HepG2 (cell line): ENCODE measurements around the gene ZNF524. TPM values are rescaled to one million over a fixed set of nuclear protein-coding genes. Genes with fewer than 3 reads are reported as not detected.

Source experiments
- BHLHE40 ChIP-seq: IDR thresholded peaks from 2 replicates; pipeline ENCODE4 v1.6.1; 2011; ENCODE audit warnings: low read length, improper control_type of control experiment
- FOXC1 ChIP-seq: sonication (generic); formaldehyde crosslinking; IDR thresholded peaks from 2 replicates; pipeline ENCODE4 v1.8.0; 2022; ENCODE audit warnings: mild to moderate bottlenecking, missing genetic modification reagents, borderline replicate concordance
- HOXA5 ChIP-seq: sonication (generic); formaldehyde crosslinking; IDR thresholded peaks from 2 replicates; pipeline ENCODE4 v1.4.0; 2020; ENCODE audit warnings: missing genetic modification reagents
- IRF2 ChIP-seq: IDR thresholded peaks from 2 replicates; pipeline ENCODE4 v1.6.1; 2018; ENCODE audit warnings: missing genetic modification reagents, missing compliant biosample characterization
- JUND ChIP-seq: sonication (generic); formaldehyde crosslinking; IDR thresholded peaks from 2 replicates; pipeline ENCODE4 v1.8.0; 2022; ENCODE audit warnings: mild to moderate bottlenecking, missing genetic modification reagents
- KAT7 ChIP-seq: IDR thresholded peaks from 2 replicates; pipeline ENCODE4 v1.6.1; 2018; ENCODE audit warnings: borderline replicate concordance, missing compliant biosample characterization
- KDM3A ChIP-seq: IDR thresholded peaks from 2 replicates; pipeline ENCODE4 v1.6.1; 2018; ENCODE audit warnings: low read depth, missing compliant biosample characterization
- KLF13 ChIP-seq: sonication (generic); formaldehyde crosslinking; IDR thresholded peaks from 2 replicates; pipeline ENCODE4 v1.4.0; 2020; ENCODE audit warnings: mild to moderate bottlenecking, missing genetic modification reagents
- MBNL3 ChIP-seq: fragments of 250-450 bp; sonication (Bioruptor Pico); conservative IDR thresholded peaks from 2 replicates; pipeline ENCODE4 v1.8.0; 2022; ENCODE audit warnings: mild to moderate bottlenecking, inconsistent platforms
- NFIC ChIP-seq: IDR thresholded peaks from 2 replicates; pipeline ENCODE4 v1.6.1; 2012; ENCODE audit warnings: mild to moderate bottlenecking, low read length, inconsistent platforms
- PHF5A ChIP-seq: IDR thresholded peaks from one replicate; pipeline ENCODE4 v1.6.1; 2018; ENCODE audit warnings: low read depth, missing genetic modification reagents; ENCODE audit not compliant: unreplicated experiment
- REPIN1 ChIP-seq: sonication (generic); formaldehyde crosslinking; IDR thresholded peaks from 2 replicates; pipeline ENCODE4 v1.8.0; 2022; ENCODE audit warnings: missing genetic modification reagents, low read depth, mild to moderate bottlenecking, borderline replicate concordance
- SALL1 ChIP-seq: sonication (generic); formaldehyde crosslinking; IDR thresholded peaks from 2 replicates; pipeline ENCODE4 v1.8.0; 2022; ENCODE audit warnings: mild to moderate bottlenecking, missing genetic modification reagents
- SP5 ChIP-seq: IDR thresholded peaks from 2 replicates; pipeline ENCODE4 v1.6.1; 2016; ENCODE audit warnings: low read depth, borderline replicate concordance
- SRSF9 ChIP-seq: fragments of 200-400 bp; formaldehyde crosslinking; IDR thresholded peaks from 2 replicates; pipeline ENCODE4 v1.6.1; 2018; ENCODE audit warnings: borderline replicate concordance, mild to moderate bottlenecking, low read depth, low read length; ENCODE audit not compliant: insufficient read depth, poor library complexity, severe bottlenecking
- TRIM24 ChIP-seq: sonication (generic); formaldehyde crosslinking; IDR thresholded peaks from 2 replicates; pipeline ENCODE4 v1.8.0; 2022; ENCODE audit warnings: mild to moderate bottlenecking, missing genetic modification reagents
- UBTF ChIP-seq: sonication (generic); formaldehyde crosslinking; IDR thresholded peaks from 2 replicates; pipeline ENCODE4 v1.4.0; 2020; ENCODE audit warnings: mild to moderate bottlenecking, missing genetic modification reagents
- ZNF329 ChIP-seq: sonication (generic); formaldehyde crosslinking; IDR thresholded peaks from 2 replicates; pipeline ENCODE4 v1.9.0; 2021; ENCODE audit warnings: low read depth, mild to moderate bottlenecking, missing genetic modification reagents
- ZNF367 ChIP-seq: sonication (generic); formaldehyde crosslinking; IDR thresholded peaks from 2 replicates; pipeline ENCODE4 v1.4.0; 2020; ENCODE audit warnings: missing genetic modification reagents, borderline replicate concordance
- polyA plus RNA-seq, 8 experiments: library from polyadenylated mRNA; depleted of rRNA in 3 of 8; stranded (reverse) in 7 of 8; unstranded in 1 of 8; fragments of >200 nt; fragmentation: Illumina TruSeq in 4 of 8; extraction: Trizol in 4 of 8; gene quantifications; 2 replicates each; pipeline versions ENCODE4 v1.2.1 to v1.2.3, GENCODE V29; 2011 to 2016; ENCODE audit warnings: low read depth in 4 of 8, missing spikeins in 1 of 8, mixed read lengths in 1 of 8; ENCODE audit not compliant: insufficient read depth in 1 of 8
- total RNA-seq, 5 experiments: library from RNA; depleted of rRNA; stranded (reverse); fragments of >200 nt; fragmentation: Illumina TruSeq; extraction: Trizol; gene quantifications; 2 replicates each; pipeline ENCODE4 v1.2.3, GENCODE V29; 2016; ENCODE audit warnings: low read depth in 1 of 5
- TF ChIP-seq, protein P1 (sequence below): IDR thresholded peaks from 2 replicates; pipeline ENCODE4 v1.6.1; 2016; ENCODE audit warnings: low read depth, borderline replicate concordance
- TF ChIP-seq, protein P2 (sequence below): sonication (generic); formaldehyde crosslinking; IDR thresholded peaks from 2 replicates; pipeline ENCODE4 v1.4.0; 2020; ENCODE audit warnings: mild to moderate bottlenecking, missing genetic modification reagents
- TF ChIP-seq, protein P3 (sequence below): sonication (generic); formaldehyde crosslinking; IDR thresholded peaks from 2 replicates; pipeline ENCODE4 v1.5.0; 2020; ENCODE audit warnings: mild to moderate bottlenecking, missing genetic modification reagents

ZNF524 gene
- total and polyA plus RNA-seq, 2 of the 13 experiments (the other 11 are each of a cell fraction or from before 2014, with no cell fraction given): 3.2 to 4.6 TPM

DNA sequence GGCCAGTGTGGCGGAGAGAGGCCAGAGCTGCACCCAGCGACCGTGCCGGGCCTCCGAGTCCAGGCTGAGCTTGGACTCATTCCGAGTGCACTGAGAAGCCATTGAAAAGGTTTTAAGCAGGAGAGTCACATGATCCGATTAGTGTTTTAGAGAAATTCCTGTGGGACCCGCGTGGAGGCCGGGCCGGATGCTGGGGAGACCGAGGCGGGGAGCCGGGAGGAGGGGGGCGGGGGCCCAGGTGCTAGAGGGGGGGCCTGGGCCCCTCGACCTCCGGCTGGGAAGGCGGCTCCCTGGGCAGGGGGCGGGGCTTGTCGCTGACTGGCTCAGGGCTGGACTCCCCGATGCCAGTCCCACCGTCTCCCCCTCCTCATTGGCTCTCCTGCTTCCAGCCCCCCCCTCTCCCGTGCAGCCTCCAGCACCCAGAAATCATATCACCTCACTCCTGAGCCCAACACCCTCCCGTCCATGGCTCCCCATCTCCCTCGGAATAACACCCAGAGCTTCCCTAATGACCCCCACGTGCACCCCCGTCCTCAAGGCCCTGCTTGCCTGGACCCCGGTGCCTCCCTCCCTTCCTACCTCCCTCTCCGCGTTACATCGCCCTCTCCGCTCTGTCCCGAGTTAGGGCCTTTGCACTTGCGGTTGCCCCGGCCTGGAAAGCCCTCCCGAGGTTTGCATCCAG is 14.3 kb upstream of the ZNF524 start (continued):
- TF ChIP-seq SP5 (CRISPR knock-in tag) (peak; percentile 41; the same call in 1 of the 2 replicates), ZNF367 (CRISPR knock-in tag) (no peak), HOXA5 (CRISPR knock-in tag) (no peak), SRSF9 (no peak), UBTF (CRISPR knock-in tag) (peak; percentile 61), ZNF329 (CRISPR knock-in tag) (no peak), JUND (CRISPR knock-in tag) (no peak), FOXC1 (CRISPR knock-in tag) (no peak), SALL1 (CRISPR knock-in tag) (0 out of 2 replicates have a peak, but pooled peaks have one; percentile 31), KDM3A (CRISPR knock-in tag) (no peak), MBNL3 (CRISPR knock-in tag) (no peak), PHF5A (no peak), TRIM24 (CRISPR knock-in tag) (no peak), KAT7 (CRISPR knock-in tag) (no peak), IRF2 (CRISPR knock-in tag) (no peak), NFIC (no peak), KLF13 (CRISPR knock-in tag) (no peak), BHLHE40 (no peak), REPIN1 (CRISPR knock-in tag) (no peak)
- TF ChIP-seq, protein P1, sequence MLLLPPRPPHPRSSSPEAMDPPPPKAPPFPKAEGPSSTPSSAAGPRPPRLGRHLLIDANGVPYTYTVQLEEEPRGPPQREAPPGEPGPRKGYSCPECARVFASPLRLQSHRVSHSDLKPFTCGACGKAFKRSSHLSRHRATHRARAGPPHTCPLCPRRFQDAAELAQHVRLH (CRISPR knock-in tag): no peak
- TF ChIP-seq, protein P2, sequence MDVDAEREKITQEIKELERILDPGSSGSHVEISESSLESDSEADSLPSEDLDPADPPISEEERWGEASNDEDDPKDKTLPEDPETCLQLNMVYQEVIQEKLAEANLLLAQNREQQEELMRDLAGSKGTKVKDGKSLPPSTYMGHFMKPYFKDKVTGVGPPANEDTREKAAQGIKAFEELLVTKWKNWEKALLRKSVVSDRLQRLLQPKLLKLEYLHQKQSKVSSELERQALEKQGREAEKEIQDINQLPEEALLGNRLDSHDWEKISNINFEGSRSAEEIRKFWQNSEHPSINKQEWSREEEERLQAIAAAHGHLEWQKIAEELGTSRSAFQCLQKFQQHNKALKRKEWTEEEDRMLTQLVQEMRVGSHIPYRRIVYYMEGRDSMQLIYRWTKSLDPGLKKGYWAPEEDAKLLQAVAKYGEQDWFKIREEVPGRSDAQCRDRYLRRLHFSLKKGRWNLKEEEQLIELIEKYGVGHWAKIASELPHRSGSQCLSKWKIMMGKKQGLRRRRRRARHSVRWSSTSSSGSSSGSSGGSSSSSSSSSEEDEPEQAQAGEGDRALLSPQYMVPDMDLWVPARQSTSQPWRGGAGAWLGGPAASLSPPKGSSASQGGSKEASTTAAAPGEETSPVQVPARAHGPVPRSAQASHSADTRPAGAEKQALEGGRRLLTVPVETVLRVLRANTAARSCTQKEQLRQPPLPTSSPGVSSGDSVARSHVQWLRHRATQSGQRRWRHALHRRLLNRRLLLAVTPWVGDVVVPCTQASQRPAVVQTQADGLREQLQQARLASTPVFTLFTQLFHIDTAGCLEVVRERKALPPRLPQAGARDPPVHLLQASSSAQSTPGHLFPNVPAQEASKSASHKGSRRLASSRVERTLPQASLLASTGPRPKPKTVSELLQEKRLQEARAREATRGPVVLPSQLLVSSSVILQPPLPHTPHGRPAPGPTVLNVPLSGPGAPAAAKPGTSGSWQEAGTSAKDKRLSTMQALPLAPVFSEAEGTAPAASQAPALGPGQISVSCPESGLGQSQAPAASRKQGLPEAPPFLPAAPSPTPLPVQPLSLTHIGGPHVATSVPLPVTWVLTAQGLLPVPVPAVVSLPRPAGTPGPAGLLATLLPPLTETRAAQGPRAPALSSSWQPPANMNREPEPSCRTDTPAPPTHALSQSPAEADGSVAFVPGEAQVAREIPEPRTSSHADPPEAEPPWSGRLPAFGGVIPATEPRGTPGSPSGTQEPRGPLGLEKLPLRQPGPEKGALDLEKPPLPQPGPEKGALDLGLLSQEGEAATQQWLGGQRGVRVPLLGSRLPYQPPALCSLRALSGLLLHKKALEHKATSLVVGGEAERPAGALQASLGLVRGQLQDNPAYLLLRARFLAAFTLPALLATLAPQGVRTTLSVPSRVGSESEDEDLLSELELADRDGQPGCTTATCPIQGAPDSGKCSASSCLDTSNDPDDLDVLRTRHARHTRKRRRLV (CRISPR knock-in tag): no peak
- TF ChIP-seq, protein P3, sequence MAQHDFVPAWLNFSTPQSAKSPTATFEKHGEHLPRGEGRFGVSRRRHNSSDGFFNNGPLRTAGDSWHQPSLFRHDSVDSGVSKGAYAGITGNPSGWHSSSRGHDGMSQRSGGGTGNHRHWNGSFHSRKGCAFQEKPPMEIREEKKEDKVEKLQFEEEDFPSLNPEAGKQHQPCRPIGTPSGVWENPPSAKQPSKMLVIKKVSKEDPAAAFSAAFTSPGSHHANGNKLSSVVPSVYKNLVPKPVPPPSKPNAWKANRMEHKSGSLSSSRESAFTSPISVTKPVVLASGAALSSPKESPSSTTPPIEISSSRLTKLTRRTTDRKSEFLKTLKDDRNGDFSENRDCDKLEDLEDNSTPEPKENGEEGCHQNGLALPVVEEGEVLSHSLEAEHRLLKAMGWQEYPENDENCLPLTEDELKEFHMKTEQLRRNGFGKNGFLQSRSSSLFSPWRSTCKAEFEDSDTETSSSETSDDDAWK (CRISPR knock-in tag): no peak
